HG03354 (cell line): Measurements from ENCODE around the gene ANXA2R.
A peak's percentile ranks its signal among the peaks of the same experiment; 100 is the strongest.
"Not testable (repeated sequence)": the region's sequence is repeated elsewhere in the genome, so short reads cannot be mapped to it uniquely, and the experiment has no call there.

Source experiments
- ATAC-seq: cut with Tn5 transposase; IDR thresholded peaks from one replicate; pipeline ENCODE4 v1.9.1; 2021; ENCODE audit warnings: mild to moderate bottlenecking; ENCODE audit not compliant: unreplicated experiment, poor library complexity, severe bottlenecking

ANXA2R gene

DNA sequence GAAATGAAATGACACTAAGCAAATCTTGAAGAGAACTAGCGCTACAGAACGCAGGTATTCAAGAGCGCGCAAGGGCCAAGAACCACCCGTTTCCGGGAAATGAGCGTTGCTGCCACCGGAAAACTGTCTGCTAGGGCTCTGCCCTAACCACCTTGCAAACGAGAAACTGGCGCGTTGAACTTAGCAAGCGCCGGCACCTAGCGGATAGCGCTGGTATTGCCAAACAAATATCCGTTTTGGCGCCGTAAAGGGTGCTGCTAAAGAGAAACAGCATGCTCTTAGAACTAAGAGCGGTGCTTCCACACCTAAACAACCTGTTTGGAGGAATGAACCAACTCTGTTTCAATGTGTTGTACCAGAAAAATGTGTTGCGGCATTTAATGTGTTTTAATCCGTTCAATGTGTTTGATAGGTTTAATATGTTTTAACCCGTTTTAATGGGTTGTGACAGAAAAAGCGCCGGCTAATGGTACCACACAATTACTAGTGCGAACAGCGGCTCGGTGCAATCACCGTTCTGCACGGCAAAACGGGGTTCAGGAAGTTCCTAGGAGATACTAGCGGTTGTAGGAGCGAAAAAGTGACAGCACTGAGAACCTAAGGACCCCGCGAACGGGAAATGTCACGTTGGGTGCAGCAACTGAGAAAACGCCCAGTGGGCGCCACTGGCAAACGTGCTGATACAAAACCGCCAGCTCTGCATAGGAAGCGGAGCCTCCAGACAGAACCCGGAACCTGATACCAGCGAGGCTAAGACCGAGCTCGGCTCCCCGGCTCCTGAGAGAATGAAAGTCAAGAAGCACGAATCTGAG, at the start of gene ANXA2R:
Gene ANXA2R, minus strand, starts transcription at position 33 of the 812 bp plus-strand sequence. CDS start 273 bp downstream, outside the sequence.
- ATAC-seq = peak; percentile 47

- not testable (repeated sequence) for ATAC-seq
These were observed 46.2 kb upstream of the ANXA2R start for GRCh38 chr5:43086118-43086908.

DNA sequence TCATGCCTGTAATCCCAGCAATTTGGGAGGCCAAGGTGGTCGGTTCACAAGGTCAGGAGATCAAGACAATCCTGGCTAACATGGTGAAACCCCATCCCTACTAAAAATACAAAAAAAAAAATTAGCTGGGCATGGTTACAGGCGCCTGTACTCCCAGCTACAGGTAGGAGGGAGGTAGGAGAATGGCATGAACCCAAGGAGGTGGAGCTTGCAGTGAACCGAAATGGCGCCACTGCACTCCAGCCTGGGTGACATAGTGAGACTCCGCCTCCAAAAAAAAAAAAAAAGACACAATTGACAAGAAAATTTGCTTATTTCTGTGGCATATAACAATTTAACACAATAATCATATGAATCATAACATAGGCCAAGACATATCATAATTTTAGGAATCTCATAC, 45.3 kb upstream of the ANXA2R start:
- ATAC-seq = no peak

DNA sequence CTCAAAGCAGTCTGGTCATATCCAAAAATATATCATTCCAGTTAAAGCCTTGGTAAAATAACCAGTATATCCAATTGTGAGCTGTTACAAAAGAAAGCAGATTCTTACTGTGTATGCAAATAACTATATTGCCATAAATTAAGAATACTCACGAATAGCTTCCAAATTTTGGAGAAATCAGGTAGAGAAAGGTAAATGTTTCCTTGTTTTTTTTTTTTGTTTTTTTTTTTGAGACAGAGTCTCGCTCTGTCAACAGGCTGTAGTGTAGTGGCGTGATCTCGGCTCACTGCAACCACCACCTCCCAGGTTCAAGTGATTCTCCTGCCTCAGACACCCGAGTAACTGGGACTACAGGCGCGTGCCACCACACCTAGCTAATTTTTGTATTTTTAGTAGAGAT, 44.3 kb upstream of the ANXA2R start:
- not testable (repeated sequence) for ATAC-seq

DNA sequence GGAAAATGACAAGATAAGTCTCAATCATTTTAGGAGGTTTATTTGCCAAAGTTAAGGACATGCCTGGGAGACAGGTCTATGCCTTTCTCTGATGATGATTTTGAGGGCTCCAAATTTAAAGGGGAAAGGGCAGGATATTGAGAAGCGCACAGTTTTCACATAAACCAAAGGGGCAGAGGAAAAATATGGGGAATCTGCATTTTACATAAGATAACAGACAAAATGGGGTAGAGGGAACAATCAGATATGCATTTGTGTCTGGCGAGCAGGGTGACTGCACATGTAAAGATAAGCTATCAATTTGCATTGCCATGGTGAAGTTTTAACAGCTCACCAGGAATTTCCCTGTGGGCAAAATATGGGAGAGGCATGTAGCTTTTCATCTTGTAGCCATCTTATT, 41.2 kb upstream of the ANXA2R start:
- not testable (repeated sequence) for ATAC-seq

DNA sequence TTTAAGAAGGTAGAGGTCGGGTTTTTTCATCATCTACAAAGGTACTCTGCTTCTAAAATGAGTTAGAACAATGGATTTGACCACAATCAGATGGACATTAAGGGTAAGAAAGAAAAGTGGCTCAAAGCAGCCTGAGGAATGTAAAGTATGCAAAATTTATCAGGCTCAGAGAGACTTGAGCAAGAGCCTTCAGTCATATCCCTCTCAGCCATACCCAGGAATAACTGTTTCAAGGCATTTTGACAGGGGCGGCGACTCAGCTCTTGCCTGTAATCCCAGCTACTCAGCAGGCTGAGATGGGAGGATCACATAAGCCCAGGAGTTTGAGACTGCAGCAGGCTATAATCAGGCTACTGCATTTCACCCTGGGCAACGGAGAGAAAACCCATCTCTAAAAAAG, 38.8 kb upstream of the ANXA2R start:
- no peak for ATAC-seq

- not testable (repeated sequence) for ATAC-seq
These were observed 37.5 kb upstream of the ANXA2R start for GRCh38 chr5:43077446-43078191.

DNA sequence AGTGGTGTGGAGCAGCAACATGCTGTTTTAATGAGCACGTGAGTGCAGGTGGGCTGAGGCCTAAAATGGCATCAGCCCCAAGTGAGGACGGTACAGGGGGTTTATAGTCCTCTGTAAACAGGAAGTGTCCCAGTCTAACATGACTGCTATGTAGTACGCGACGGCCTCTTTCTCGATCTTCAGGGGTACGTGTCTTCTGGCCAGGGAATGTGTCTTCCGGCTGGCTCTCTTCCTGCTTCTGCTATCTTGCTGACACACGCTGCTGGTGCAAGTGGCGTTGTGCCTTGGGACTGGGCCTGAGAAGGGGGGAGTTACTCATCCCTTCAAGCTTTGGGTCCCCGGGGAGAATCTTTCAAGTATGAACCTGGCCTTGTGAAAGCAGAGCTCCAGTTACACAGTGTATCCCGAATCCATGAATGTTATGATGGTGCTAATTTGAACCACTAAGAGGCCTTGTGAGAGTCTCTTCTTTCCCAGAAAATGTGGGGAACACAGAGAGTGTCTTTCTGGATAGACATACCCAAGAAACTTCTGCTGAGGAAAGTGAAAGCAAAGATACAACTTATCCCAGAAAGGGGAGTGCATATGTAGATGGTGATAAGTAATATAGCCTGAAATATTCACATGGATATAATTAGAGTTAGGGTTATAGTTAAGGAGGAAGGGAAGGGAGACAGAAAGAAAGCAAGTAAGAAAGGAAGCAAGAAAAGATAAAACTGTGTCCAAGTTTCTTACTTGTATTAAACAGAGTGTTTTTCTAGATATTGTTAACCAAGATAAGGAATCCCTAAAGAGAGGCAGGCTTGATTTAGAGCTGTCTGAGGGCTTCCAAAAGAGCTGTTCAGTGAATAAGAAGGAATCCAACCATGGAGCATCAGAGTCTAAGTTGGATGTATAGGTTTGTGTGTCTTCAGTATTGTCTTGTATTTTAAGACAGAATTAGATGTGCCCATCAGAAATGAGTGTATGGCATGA, 35.5 kb upstream of the ANXA2R start:
- ATAC-seq = no peak

GRCh38 chr5:43074987-43075318, 34.8 kb upstream of the ANXA2R start:
- ATAC-seq = no peak

DNA sequence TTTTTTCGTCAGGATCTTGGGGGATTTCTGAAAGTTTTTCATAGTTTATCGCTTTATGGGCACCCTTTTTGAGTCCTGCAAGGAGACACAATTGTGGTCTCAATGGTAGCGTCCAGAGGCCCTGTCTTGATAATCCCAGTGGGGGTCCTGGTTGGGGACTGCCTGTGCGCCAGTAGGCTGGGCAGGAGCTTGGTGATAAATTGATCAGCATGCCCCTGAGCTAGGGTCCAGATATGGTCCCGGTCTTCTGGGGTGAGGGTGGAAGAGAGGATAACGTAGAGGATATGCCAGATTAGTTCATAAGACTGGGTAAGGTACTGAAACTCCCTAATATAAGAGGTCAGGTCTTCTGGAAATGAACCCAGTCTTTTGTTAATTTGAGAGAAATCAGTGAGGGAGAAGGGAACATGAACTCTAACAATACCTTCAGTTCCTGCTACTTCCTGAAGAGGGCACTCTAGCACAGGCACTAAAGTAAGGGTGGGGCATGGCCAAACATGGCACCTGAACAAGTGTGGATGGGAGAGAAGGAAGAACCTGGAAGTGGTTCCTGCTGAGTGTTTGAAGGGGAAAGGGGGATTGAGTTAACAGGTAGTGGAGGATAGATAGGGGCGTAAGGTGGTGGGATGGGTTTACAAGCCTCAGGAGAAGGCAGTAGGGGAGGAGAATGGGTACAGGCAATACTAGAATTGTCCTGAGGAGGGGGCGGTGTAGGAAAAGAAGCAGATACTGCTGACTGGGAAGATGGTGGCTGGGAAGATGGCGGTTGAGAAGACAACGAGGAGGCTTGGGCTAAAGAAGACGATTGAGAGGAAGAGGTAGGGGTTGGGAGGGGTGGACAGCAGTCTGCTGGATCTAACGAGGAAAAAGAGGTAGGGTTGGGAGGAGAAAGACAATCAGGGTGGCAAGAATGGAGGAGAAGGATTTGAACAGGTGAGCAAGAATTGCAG, 33.8 kb upstream of the ANXA2R start:
- ATAC-seq = no peak

GRCh38 chr5:43069401-43069720, 29.2 kb upstream of the ANXA2R start:
- ATAC-seq = not testable (repeated sequence)

- ATAC-seq = no peak
These were observed 27.9 kb upstream of the ANXA2R start for GRCh38 chr5:43068037-43068436.

GRCh38 chr5:43066799-43067741, 27.0 kb upstream of the ANXA2R start:
- ATAC-seq = peak; percentile 41

DNA sequence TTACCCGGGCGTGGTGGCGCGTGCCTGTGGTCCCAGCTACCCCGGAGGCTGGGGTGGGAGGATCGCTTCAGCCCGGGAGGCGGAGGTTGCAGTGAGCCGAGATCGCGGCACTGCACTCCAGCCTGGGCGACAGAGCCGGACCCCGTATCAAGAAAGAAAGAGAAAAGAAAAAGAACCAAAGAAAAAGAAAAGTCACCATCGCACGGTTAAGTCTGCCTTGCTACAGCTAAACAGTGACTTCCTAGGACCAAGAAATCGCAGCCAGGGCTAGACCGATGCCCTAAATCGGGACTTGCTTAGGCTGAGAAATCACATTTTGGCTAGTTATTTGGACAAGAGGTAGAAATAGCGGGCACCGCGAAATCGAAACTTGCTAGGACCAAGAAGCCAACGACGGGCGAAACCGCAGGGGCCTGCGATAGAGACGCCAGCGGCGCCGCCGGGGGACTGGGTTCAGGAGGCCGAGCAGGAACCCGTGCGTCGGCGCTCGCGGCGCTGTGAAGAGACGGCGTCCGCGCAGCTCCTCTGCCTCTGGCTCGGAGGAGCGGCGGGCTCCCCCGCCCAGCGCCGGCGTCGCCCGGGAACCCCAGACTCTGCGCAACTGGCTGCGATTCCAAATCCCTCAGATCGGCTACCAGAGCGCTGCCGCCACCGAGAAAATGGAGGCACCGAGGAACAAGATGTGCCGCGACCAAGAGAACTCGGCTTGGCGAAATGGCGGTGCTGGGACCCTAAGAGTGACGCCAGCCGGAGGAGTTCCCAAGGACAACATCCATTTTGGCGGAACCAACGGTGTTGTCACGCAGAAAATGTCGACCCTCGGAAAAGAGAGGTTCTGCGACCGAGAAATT, 26.1 kb upstream of the ANXA2R start:
- peak; percentile 44 for ATAC-seq

DNA sequence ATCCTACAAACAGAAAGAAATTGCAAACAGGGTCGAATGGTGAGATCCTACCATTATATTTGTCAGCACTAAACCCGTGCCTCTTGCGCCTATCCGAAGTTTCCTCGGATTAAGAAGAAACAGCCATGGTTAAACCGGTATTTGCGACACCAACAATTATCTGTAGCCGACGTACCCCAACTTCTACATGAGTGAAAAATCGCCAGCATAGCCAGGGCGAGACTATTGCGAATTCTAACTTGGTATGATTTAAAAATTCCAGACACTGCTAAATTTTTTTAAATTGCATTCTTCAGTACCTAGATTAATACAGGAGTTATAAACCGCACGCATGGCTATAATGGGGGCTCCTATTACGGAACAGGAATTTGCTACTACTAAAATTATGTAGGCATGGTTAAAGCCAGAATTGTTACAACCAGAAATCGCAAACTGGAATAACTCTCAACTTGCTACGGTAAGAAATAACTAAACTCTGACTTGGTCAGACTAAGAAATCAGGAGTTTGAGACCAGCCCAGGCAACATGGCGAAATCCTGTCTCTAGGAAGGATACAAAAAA, 25.3 kb upstream of the ANXA2R start:
- no peak for ATAC-seq

- no peak for ATAC-seq
These were observed 23.6 kb upstream of the ANXA2R start for GRCh38 chr5:43063721-43064171.
